ENCODE measurements around the gene PHF10. TPM values are rescaled to one million over a fixed set of nuclear protein-coding genes. Genes with fewer than 3 reads are reported as not detected.

The PHF10 gene
- total and polyA plus RNA-seq, 8 donors = 10.4 to 115 (median 38.2) TPM

GRCh38 chr6:169660751-169661390, 63.4 kb downstream of the PHF10 start:
- no peak for TF ChIP-seq CTCF (IDR thresholded peaks at IDR 0.05)
- no peak for TF ChIP-seq POLR2AphosphoS5 (IDR thresholded peaks at IDR 0.05)
- Histone ChIP-seq H3K4me1 (no peaks in the 10 kb centered on the region), H3K27me3 (no peaks in the 10 kb centered on the region), H3K36me3 (peaks cover 15 to 93% (median 85%) of the 10 kb centered on the region in 4 donors), H3K4me3 (no peak overlapping the region), H3K9me3 (no peaks in the 10 kb centered on the region), H3K27ac (no peak overlapping the region)
- DNase-seq = no peak
- intact Hi-C loops (cut with DNase I; ENCODE audit: low total_unique reads) = no loop called here
- 91 to 94% (median 93%) methylated on average over 16 to 26 of the region's 26 CpGs for WGBS, 5 donors

- Histone ChIP-seq H3K36me3 (peaks cover 11 to 84% (median 78%) of the 10 kb centered on the region in 4 donors), H3K4me3 (no peak overlapping the region), H3K4me1 (peaks cover 0 to 7% (median 3%) of the 10 kb centered on the region in 4 donors), H3K9me3 (no peaks in the 10 kb centered on the region), H3K27ac (no peak overlapping the region), H3K27me3 (no peaks in the 10 kb centered on the region)
- TF ChIP-seq POLR2A (IDR thresholded peaks at IDR 0.05) (no peak), CTCF (IDR thresholded peaks at IDR 0.05) (no peak), EP300 (IDR thresholded peaks at IDR 0.05) (no peak)
- intact Hi-C loops (cut with DNase I; ENCODE audit: low total_unique reads) = no loop called here
- DNase-seq = no peak
- 92 to 97% (median 96%) methylated on average over 22 to 26 of the region's 26 CpGs for WGBS, 5 donors
These were observed 64.3 kb downstream of the PHF10 start for GRCh38 chr6:169659820-169660610.

- no peak for DNase-seq
- peaks cover 0 to 11% (median 3%) of the 10 kb centered on the region in 4 donors for H3K4me1 ChIP-seq
- TF ChIP-seq CTCF (IDR thresholded peaks at IDR 0.05) (no peak), POLR2AphosphoS5 (IDR thresholded peaks at IDR 0.05) (no peak), EP300 (IDR thresholded peaks at IDR 0.05) (no peak)
- no peak overlapping the region for H3K27ac ChIP-seq
- H3K27me3 ChIP-seq = no peaks in the 10 kb centered on the region
- no peak overlapping the region for H3K4me3 ChIP-seq
- intact Hi-C loops (cut with DNase I; ENCODE audit: low total_unique reads) = no loop called here
- H3K9me3 ChIP-seq = no peaks in the 10 kb centered on the region
- WGBS, 5 donors = 83 to 93% (median 90%) methylated on average over 13 of the region's 13 CpGs
- H3K36me3 ChIP-seq = peaks cover 6 to 66% (median 57%) of the 10 kb centered on the region in 4 donors
These were observed 67.1 kb downstream of the PHF10 start for GRCh38 chr6:169657284-169657610.

GRCh38 chr6:169656546-169657283, 67.6 kb downstream of the PHF10 start:
- H3K27ac ChIP-seq = no peak overlapping the region
- H3K4me3 ChIP-seq = no peak overlapping the region
- no peak for DNase-seq
- TF ChIP-seq POLR2A (IDR thresholded peaks at IDR 0.05) (no peak), POLR2AphosphoS5 (IDR thresholded peaks at IDR 0.05) (no peak), EP300 (IDR thresholded peaks at IDR 0.05) (no peak), CTCF (IDR thresholded peaks at IDR 0.05) (no peak)
- H3K9me3 ChIP-seq = no peaks in the 10 kb centered on the region
- 88 to 96% (median 93%) methylated on average over 20 to 23 of the region's 23 CpGs for WGBS, 5 donors
- H3K27me3 ChIP-seq = no peaks in the 10 kb centered on the region
- peaks cover 6 to 64% (median 56%) of the 10 kb centered on the region in 4 donors for H3K36me3 ChIP-seq
- peaks cover 0 to 11% (median 3%) of the 10 kb centered on the region in 4 donors for H3K4me1 ChIP-seq
- intact Hi-C loops (cut with DNase I; ENCODE audit: low total_unique reads) = no loop called here
